GM21528 (cell line): ENCODE measurements around the gene PRXL2A.

Source experiments
- ATAC-seq: cut with Tn5 transposase; IDR thresholded peaks from one replicate; pipeline ENCODE4 v1.9.1; 2021; ENCODE audit warnings: mild to moderate bottlenecking, moderate library complexity; ENCODE audit not compliant: unreplicated experiment, low FRiP score

PRXL2A gene

GRCh38 chr10:80442879-80443278 is 34.5 kb downstream of the PRXL2A start:
- no peak for ATAC-seq

DNA sequence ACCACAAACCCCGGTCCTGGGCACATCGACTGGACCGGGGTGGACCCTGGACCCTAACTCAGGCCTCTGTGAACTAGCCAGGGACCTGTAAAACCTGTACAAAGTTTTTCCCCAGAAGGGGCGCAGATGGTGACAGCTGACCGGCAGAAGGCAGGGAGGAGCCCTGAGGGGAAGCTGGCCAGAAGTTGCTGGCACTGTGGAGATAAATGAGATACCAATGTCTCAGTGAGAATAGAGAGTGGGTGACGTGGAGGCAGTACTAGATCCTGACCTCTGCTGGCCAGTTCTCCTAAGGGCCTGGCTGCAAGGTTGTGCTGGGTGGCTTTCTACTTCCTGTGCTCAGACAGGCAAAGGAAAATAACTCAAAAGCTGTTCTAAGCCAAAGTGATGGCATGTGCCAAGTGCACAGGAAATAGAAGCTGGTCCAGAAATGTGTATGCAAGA is 35.2 kb downstream of the PRXL2A start:
- no peak for ATAC-seq

DNA sequence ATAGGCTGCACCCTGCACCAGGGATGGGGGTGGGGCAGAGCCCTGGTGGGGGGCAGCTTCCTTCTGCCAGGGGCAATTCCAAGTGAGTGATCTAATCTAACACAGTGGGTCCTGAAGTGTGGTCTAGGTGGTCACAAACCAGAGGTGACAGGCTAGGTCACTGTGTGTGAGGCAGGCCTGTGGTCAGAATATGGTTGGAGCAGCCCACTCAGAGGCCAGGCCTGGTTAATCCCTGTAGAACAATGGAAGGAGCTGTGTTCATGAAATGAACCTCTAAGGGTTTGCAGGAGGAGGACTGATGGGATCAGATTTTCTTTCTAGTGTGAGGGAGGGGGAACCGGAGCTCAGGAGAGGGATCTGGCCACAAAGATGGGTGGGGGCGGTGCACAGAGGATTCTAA is 35.8 kb downstream of the PRXL2A start:
- no peak for ATAC-seq

GRCh38 chr10:80444646-80445319 is 36.4 kb downstream of the PRXL2A start:
- ATAC-seq, result peak; percentile 90

GRCh38 chr10:80447436-80448190 is 39.3 kb downstream of the PRXL2A start:
- no peak for ATAC-seq

GRCh38 chr10:80448209-80448942 is 40.0 kb downstream of the PRXL2A start:
- ATAC-seq, result no peak

GRCh38 chr10:80449520-80449919 is 41.2 kb downstream of the PRXL2A start:
- ATAC-seq, result no peak

DNA sequence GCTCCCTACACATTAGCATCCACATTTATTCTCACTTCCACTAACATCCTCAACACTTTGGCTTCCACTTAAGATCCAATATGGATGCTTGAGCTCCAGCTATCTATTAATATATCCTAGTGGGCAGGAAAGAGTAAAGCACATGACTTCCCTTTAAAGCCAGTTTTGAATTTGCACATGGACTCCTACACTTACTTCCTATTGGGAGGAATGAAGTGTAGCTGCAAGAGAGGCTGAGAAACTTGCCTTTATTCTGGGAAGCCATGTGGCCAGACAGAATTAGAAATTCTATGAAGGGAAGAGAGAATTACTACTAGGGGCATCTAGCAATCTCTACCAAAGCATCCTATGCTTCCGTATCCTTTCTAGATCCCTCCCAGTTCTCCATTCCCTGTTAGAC is 42.8 kb downstream of the PRXL2A start:
- no peak for ATAC-seq

- ATAC-seq, result no peak
Measured at GRCh38 chr10:80452069-80452468, 43.7 kb downstream of the PRXL2A start.

- ATAC-seq, result no peak
Measured at GRCh38 chr10:80452640-80453039, 44.3 kb downstream of the PRXL2A start.

- no peak for ATAC-seq
Measured at GRCh38 chr10:80453056-80453841, 44.9 kb downstream of the PRXL2A start.

DNA sequence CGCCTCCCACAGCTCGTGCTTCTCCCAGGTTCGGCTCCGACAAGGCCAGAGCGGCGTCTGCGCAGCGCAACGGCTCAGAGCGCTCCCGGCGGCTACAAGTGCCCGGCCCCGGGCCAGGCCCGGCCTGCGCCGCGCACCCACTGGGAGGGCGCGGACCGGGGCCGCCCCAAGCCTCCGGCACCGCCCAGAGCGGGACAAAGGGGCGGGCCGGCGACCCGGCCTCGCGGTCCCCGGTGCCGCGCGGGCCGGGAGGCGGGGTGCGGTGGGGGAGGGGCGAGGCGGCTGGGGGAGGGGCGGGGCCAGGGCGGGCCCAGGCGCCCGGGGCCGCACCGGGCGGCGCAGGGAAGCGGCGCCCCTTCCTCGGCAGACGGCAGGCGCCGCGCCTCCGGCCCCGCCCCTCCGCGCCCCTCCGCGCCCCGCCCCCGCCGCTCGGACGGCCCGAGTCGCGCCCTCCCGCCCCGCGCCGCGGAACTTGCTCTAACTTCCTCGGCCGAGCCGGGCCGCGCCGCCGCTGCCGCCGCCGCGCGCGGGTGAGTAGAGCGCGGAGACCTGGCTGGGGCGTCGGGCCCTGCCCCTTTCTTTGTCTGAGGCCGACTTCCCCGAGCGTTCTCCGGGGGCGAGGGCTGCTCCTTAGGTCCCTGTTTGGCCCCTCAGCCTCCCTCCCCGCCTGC is 45.6 kb downstream of the PRXL2A start, which contains the start of gene TSPAN14:
Gene TSPAN14, plus strand, starts transcription at position 469 of the 671 bp plus-strand sequence. CDS start 34,924 bp downstream, outside the sequence.
- peak; percentile 66 for ATAC-seq

GRCh38 chr10:80454513-80455460 is 46.4 kb downstream of the PRXL2A start:
- ATAC-seq, result peak; percentile 29

DNA sequence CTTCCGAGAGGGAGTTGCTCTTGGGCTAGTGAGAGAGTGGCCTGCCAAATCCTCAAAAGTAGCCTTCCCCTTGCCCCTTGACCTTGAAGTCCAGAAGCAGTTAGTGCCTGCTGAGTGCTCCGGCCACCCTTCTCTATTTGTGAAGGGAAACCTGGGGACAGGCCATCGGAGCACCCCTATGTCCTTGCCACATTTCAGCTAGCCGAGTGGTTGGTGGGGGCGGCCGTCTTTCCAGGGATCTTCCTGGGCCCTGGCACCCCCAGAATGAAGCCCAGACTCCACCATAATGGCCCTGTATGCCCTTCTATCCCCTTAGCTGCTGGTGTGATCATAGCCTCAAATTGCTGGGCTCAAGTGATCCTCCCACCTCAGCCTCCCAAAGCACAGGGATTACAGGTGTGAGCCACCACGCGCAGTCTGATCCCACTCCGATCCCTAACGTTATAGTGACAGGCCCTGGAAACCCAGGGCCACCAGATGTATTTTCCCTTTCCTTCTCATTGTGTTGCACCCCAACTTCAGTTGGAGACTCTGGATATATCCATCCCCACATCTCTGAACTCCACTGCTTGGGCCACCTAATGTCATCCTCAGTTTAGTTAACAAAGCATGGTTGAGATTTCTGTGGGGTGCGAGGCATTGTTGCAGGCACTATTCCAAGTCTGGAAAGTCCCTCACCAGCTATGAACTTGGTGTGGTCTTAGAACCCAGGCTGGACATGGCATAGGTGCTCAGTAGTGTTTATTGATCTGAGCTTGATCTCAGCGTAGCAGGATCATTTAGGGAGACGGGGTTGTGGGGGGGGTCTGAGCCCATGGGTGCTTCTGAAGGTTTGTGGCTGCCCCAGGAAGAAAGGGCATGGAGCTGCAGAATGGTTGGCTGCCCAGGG is 47.4 kb downstream of the PRXL2A start:
- no peak for ATAC-seq

DNA sequence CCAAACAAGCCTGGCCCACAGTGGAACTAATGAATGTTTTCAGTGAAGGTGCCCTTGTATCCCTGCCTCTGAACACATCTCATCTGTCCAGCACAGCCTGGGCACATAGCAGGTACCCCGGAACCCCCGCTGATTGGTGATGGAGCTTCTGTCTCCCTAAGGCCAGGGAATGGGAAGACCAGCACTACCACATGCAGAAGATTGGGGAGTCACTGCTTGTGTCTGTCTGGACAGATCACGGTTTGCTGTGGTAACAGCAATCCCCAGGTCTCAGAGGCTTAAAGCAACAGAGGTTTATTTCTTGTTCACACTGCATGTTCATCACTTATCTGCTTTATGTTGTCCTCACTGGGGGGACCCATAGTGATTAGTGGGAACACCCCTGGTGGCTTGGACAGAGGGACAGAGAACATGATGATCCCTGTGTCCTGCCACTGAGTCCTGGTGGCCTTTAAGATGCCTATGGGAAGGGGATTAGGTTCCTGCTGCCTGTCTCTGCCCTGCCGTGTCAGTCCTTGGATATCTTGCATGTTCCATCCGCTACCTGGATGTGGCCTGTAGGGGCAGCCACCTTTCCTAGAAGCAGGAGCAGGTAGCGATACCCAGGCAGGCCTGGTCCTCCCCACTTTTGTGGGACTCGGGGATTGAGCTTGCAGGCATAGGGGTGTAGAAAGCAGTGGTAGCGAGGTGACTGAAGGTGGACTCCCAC is 49.4 kb downstream of the PRXL2A start:
- ATAC-seq, result no peak

- no peak for ATAC-seq
Measured at GRCh38 chr10:80458263-80458625, 49.9 kb downstream of the PRXL2A start.

- ATAC-seq, result no peak
Measured at GRCh38 chr10:80458638-80459037, 50.3 kb downstream of the PRXL2A start.
